Ishikawa (cell line): Measurements from ENCODE around the gene ZKSCAN8.

Source experiments
- CEBPB ChIP-seq: IDR thresholded peaks from 2 replicates; pipeline ENCODE4 v1.6.1; 2012
- CREB1 ChIP-seq: IDR thresholded peaks from 2 replicates; pipeline ENCODE4 v1.6.1; 2012; ENCODE audit warnings: low read depth
- EGR1 ChIP-seq: IDR thresholded peaks from 2 replicates; pipeline ENCODE4 v1.6.1; 2012
- EP300 ChIP-seq: IDR thresholded peaks from 2 replicates; pipeline ENCODE4 v1.6.1; 2012; ENCODE audit warnings: borderline replicate concordance
- FOXM1 ChIP-seq: IDR thresholded peaks from 2 replicates; pipeline ENCODE4 v1.6.1; 2012; ENCODE audit warnings: low read depth, borderline replicate concordance
- MAX ChIP-seq: IDR thresholded peaks from 2 replicates; pipeline ENCODE4 v1.6.1; 2012
- RAD21 ChIP-seq: IDR thresholded peaks from 2 replicates; pipeline ENCODE4 v1.6.1; 2012; ENCODE audit warnings: low read depth
- TAF1 ChIP-seq: IDR thresholded peaks from 2 replicates; pipeline ENCODE4 v1.6.1; 2012; ENCODE audit warnings: low read depth, mild to moderate bottlenecking
- TCF12 ChIP-seq: IDR thresholded peaks from 2 replicates; pipeline ENCODE4 v1.6.1; 2012; ENCODE audit warnings: low read depth
- YY1 ChIP-seq: IDR thresholded peaks from 2 replicates; pipeline ENCODE4 v1.6.1; 2012; ENCODE audit warnings: low read depth
- ZBTB7A ChIP-seq: IDR thresholded peaks from 2 replicates; pipeline ENCODE4 v1.6.1; 2012; ENCODE audit warnings: low read depth
- TF ChIP-seq, protein P1 (sequence below): IDR thresholded peaks from 2 replicates; pipeline ENCODE4 v1.6.1; 2012; ENCODE audit warnings: low read depth, mild to moderate bottlenecking

- TF ChIP-seq RAD21 (no peak), FOXM1 (no peak), EP300 (no peak), CEBPB (no peak), MAX (no peak), ZBTB7A (no peak), TAF1 (no peak), TCF12 (no peak), EGR1 (no peak), CREB1 (no peak), YY1 (no peak)
- TF ChIP-seq, protein P1, sequence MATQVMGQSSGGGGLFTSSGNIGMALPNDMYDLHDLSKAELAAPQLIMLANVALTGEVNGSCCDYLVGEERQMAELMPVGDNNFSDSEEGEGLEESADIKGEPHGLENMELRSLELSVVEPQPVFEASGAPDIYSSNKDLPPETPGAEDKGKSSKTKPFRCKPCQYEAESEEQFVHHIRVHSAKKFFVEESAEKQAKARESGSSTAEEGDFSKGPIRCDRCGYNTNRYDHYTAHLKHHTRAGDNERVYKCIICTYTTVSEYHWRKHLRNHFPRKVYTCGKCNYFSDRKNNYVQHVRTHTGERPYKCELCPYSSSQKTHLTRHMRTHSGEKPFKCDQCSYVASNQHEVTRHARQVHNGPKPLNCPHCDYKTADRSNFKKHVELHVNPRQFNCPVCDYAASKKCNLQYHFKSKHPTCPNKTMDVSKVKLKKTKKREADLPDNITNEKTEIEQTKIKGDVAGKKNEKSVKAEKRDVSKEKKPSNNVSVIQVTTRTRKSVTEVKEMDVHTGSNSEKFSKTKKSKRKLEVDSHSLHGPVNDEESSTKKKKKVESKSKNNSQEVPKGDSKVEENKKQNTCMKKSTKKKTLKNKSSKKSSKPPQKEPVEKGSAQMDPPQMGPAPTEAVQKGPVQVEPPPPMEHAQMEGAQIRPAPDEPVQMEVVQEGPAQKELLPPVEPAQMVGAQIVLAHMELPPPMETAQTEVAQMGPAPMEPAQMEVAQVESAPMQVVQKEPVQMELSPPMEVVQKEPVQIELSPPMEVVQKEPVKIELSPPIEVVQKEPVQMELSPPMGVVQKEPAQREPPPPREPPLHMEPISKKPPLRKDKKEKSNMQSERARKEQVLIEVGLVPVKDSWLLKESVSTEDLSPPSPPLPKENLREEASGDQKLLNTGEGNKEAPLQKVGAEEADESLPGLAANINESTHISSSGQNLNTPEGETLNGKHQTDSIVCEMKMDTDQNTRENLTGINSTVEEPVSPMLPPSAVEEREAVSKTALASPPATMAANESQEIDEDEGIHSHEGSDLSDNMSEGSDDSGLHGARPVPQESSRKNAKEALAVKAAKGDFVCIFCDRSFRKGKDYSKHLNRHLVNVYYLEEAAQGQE, result no peak
Observed at GRCh38 chr6:28142446-28142845, 763 bp downstream of the ZKSCAN8 start.
